HG03460 (cell line): Measurements from ENCODE around the gene GCNT1.
"Not testable (repeated sequence)": the region's sequence is repeated elsewhere in the genome, so short reads cannot be mapped to it uniquely, and the experiment has no call there.

Source experiments
- ATAC-seq: cut with Tn5 transposase; IDR thresholded peaks from one replicate; pipeline ENCODE4 v1.9.1; 2021; ENCODE audit not compliant: unreplicated experiment

GCNT1 gene

DNA sequence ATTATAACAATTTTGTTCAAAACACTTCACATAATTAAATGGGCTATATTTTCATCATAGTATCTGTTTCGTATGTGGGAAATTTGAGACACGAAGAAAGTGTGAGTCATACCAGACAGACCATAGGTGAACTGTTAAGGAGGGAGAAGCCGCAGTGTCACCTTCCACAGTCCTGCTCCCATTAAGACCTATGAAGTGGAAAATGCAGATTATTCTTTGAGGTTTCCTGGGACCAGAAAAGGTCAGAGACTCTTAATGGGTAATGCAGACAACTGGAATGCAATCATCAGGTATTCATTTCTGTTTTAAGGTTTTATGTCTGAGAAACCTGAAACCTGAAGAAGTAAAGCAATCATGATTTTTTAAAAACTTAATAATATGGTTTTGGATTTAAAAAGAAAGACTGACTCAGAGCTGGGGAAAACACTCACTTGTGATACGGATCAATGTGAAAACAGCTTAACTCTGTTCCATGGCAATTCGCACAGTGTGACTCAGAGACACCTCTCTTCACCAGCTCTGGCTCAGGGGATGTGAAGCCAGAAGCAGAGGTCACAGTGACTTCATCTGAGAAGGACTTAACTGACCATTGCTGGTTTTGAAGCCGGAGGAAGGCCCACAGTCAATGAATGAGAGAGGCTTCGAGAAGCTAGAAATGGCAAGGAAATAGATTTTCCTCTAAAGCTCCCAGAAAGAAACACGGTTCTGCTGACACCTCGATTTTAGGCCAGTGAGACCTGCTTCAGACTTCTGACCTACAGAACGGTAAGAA lies 17.2 kb upstream of the GCNT1 start:
- ATAC-seq, result peak; percentile 52

DNA sequence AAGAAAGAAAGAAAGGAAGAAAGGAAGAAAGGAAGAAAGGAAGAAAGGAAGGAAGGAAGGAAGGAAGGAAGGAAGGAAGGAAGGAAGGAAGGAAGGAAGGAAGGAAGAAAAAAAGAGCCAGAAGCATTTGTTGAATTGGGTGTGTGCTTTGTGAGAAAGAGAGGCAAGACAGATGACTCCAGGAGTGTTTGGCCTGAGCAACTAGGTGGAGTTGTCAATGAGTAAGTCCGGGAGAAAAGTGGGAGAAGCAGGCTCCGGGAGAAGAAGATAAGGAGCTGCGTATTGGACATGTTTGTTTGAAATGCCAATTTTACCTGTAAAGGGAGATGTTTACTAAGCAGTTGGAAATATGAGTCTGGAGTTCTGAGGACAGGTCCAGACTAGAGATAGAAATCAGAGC lies 15.1 kb upstream of the GCNT1 start:
- no peak for ATAC-seq

DNA sequence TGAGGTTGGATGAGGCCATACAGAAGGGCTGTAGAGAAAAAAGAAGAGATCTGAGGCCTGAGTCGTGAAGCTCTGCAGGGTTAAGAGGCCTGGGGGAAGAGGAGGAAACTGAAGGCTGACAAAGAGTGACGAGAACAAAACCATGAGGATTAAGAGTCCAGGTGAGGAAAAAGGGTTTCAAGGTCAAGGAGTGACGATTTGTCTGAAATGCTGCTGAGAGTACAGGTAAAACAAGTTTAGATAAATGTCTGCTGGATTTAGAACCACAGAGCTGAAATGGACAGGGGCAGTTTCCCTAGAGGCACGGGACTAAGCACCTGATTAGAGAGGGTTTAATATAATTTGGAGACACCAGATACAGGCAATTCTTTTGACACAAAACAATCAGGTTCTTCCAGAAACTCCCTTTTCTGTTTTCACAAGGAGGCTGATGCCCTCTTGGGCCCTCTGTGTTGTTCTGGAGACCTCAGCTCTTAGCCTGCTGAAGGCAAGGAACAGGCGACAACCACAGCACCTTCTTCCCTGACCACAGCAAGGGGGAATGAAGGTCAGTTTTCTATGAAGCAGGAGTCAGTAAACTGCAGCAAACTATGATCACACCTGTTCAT lies 14.6 kb upstream of the GCNT1 start:
- no peak for ATAC-seq

DNA sequence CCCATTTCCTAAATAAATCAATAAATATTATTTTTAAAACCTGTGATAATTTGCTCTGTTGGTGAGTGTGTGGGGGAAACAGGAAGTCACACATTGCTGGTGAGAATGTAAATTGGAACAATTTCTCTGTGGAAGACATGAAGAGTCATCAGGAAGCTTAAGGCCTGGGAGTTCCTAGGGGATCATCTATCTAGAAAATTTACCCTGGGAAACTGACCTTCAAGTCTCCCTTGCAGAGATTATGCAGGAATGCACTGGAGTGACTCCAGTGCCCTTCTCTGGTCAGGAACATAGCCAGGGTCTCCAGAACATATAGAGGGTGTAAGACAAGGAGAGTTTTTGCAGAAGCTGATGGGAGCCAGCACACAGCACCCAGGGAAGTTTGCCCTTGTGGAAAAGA lies 13.0 kb upstream of the GCNT1 start:
- ATAC-seq, result no peak

DNA sequence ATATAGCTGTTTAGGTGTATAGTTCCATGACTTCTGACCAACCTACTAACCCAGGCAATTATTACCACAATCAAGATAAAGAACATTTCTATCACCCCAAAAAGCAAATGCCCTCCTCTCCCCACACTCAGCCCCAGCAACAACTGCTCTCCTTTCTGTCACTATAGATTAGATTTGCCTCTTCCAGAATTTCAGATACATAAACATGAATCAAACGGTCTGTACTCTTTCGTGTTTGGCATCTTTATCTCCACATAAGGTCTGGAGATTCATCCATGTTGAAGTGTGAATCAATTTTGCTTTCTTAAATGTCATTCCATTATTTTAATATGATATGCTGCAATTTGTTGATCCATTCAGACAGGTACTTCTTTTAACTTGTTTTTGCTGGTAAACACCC lies 10.5 kb upstream of the GCNT1 start:
- ATAC-seq, result no peak

DNA sequence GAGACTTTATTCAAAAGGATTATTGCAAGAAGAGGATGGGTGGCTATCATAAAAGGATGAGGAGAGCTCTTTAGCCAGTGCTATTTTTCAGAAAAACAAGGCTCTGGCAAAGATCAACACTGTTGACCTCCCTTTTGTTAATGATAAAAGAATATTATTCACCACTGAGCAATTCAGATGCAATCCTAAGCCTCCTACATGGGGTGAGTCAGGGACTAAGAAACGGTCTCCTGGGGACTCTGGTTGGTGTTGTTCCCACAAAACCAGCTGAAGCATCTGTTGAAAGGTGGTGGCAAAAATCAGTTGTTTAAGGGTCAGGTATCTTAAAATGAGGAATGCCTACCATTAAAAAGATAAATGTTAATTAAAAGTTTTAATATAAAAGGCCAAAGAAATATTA lies 7.7 kb upstream of the GCNT1 start:
- ATAC-seq, result no peak

DNA sequence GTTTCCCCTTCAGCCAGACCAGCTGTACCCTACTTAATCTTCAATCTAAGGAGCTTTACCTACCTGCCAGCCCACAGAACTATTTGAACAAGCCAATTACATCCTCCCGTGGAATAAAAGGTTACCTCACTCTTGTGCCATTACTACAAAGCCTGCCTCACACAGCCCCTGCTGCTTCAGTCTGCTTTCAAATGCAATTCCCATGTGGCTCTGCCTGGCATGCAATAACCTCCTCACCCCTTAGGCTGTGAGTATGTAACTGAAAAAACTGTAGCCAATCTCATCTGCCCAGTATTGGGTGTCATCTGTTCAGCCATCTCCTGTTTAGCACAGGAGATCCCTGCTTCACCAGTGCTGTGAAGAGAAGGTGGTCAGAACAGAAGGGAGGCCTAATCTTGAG lies 6.1 kb upstream of the GCNT1 start:
- no peak for ATAC-seq

DNA sequence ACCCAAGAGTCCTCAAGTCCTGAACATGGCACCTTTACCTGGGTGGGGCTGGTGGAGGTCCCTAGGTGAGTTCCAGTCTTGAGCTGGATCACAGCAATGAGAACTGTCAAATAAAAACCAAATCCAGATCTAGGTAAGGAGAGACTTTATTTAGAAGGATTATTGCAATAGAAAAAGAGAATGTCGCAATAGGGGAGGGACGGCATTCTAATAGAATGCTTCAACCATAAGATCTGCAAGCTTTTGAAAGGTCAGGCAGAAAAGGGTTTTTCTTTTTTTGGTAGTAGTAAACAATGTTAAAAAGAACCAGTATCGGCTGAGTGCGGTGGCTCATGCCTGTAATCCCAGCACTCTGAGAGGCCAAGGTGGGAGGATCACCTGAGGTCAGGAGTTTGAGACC lies 5.2 kb upstream of the GCNT1 start:
- ATAC-seq, result no peak

DNA sequence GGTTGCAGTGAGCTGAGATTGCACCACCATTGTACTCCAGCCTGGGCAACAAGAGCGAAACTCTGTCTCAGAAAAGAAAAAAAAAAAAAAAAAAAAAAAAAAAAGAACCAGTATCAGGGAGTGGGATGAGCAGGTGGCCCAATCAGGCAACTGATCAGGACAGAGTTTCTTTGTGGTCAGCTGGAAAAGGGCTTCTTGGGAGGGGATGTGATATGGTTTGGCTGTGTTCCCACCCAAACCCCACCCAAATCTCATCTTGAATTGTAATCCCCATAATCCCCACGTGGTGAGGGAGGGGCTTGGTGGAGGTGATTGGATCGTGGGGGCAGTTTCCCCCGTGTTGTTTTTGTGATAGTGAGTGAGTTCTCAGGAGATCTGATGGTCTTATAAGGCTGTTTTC lies 4.7 kb upstream of the GCNT1 start:
- no peak for ATAC-seq

DNA sequence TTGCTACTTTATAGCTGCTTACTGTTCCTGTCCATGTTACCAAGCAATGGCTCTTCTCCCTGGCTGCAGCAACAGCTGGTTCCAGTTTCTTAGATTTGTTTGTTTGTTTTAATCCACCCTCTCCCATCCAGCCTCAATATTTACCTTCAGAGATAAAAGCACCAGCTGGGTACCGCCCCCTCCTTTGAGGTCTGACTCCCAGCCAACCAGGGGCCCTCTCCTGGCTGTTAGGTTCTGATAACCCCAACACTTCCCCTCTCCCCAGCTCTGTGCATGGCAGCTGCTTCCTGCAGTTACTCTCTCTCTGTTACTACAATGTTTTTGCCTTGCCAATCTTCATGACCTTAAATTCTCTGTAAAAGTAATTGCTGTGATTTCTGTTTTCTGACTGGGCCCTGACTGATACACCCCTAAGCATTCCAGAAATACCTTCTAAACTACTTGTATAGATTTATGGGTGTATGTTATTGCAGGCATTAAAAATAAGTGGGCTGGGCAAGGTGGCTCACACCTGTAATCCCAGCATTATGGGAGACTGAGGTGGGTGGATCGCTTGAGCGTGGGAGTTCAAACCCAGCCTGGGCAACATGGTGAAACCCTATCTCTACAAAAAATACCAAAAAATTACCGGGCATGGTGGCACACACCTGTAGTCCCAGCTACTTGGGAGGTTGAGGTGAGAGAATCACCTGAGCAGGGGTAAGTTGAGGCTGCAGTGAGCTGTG lies 2.6 kb upstream of the GCNT1 start:
- peak; percentile 35 for ATAC-seq

DNA sequence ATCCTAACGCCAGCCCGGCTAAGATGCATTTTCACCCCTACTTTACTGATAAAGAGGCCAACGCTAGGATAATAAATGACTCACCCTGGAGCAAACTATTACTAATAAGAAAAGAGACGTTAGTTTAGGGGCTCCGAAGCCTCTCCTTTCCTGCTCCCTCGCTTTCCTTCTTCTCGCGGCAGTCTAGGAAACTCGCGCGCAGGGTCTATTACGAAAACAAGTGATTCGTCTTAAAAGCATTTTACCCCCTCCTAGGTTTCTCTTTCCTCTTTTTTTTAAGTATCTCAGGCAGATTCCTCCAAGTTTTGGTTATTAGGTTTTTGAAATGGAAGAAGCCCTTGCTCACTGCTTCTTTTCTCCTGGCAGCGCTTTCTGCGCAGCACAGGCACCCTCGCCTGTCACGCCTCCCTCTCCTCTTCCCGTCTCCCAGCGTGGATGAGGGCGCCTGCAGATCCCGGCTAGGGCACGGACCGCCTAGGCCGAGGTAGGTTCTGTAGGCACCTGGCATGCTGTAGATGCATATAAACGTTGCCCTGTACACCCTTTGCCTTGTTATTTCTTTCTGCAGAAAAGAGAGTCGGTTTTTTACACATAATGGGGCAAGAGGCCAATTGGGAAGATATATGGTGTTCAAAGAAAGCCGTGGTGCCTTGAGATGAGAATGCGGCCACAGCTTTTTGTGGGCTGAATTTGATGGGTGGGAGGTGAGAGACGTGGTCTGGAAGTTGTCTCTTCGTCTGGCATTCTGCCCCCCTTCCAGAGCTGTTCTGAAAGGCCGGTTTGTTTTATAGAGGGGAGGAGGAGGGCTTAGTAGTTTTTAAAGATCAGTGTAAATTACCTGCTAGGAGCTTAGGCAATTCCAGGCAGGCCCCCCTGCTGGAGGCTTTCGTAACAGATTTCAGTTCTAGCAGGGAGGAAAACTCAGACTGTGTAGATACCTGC lies 983 bp downstream of the GCNT1 start:
- ATAC-seq, result no peak

DNA sequence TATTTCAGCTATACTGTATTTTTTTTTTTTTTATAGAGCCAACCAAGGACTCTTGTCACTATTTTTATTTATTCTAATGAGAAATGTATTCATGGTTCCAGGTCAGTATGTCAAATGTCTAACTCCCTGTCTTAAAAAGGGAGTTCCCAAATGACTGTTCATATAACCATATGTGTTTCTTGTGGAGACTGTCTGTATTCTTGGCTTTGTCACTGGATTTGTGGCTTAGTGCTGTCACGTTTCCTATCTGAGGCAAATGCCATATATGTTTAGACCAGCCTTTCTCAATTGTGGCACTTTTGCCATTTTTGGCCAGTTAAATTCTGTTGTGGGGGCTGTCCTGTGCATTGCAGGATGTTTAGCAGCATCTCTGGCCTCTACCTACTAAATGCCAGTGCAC lies 3.1 kb downstream of the GCNT1 start:
- ATAC-seq, result no peak

DNA sequence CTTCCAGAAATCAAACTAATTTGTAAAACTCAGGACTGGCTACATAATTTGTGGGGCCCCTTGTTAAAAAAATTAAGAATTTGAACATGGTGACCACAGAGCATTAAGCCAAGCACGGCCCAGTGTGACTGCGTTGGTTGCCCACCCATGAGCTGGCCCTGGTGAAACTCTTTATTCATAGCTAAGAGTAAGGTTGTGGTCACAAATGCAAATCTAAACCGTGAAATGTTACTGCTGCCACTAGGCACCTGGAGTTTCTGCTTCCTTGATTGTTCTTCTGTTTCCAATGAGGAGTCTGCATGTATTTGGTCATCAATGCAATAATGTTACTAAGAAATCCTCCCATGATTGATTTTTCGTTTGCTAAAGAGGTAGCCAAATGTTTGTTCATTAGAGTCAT lies 4.2 kb downstream of the GCNT1 start:
- peak; percentile 51 for ATAC-seq

DNA sequence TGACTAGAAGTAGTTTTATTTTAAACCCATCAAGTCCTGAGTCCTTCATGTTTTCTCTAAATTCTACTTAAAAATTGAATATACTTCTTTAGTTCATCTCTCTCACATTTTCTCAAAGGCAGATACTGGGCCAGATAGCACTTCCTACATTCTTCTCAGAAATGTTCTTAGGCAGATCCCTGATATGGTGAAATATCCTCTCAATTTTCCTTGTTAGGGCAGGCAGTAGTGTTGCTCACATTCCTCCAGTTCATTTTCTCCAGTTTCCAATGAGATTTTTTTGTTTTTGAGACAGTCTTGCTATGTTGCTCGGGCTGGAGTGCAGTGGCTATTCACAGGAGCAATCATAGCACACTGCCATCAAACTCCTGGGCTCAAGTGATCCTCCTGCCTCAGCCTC lies 5.7 kb downstream of the GCNT1 start:
- ATAC-seq, result no peak

DNA sequence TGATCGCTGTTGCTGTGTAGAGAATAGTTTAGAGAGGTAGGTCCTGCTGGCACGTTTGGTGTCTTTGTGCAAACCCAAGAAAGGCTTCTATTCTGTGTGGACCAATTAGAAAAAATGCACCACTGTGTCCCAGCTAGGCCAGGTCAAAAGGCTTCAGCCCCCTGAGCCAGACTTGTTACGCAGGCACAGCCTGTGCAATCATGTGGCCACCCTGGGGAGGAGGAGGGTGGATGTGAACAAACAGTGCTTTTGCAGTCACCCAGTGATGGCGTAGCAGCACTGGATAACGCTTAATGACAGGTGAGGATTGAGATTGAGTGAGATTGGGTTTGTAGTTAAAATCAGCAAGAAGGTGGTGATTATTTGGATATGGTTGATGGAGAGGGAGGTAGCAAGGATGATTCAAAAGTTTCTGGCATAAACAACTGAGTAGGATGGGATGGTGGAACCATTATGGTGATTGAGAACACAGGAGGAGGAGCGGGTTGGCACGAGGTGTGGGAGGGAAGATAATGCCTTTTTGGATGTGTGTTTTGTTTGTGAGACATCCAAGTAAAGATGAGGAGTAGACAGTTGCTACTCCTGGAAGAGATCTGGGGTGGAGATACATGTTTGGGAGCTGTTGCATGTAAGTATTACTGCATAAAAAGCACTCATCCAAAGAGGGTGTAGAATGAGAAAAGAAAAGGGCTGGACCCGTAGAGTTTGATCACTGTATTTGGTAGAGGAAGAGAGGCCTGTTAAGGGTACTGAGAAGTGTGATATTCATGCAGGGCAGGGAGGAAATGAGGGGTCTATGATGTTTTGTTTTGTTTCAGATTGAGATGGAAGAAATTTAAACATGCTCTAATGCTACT lies 6.7 kb downstream of the GCNT1 start:
- ATAC-seq, result no peak

DNA sequence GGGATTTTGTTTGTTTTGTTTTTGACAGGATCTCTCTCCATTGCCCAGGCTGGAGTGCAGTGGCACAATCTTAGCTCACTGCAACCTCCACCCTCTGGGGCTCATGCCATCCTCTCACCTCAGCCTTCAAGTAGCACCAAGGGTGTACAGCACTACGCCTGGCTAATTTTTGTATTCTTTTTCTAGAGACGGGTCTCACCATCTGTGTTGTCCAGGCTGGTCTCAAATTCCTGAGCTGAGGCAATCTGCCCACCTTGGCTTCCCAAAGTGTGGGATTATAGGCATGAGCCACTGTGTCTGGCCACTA lies 7.3 kb downstream of the GCNT1 start:
- ATAC-seq, result no peak

DNA sequence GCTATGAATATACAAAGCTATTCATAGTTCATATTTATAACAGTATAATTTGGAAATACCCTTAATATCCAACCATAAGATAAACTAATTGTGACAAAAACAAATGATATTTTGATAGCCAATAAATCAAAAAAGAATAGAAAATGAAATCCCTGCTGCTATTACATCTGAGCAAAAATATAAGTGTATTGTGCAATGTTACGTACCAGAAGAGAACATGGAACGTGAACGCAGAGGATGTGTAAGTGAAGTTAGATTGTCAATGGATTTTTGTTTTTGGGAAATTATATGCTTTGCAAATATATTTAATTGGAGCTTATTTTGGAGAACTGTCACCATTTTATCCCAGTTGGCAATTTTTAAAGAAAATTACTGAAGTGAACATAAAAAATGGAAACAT lies 15.4 kb downstream of the GCNT1 start:
- ATAC-seq, result no peak

DNA sequence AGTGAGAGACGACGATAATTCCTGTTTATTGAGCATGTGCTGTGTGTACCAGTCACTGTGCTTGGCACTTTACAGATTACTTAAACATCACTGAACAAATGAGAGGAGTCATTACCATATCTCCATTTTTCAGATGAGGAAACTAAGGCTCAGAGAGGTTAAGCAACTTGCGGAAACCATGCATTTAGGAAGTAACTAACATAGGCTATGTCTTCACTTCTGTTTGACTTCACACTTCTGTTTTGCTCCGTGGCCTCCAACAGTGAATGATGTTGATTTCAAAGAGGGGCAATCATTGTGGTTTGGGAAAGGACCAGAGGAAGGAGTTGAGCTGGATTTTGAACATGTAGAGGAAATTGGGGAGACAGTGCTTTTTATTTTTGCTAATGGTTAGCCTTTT lies 16.7 kb downstream of the GCNT1 start:
- ATAC-seq, result no peak

DNA sequence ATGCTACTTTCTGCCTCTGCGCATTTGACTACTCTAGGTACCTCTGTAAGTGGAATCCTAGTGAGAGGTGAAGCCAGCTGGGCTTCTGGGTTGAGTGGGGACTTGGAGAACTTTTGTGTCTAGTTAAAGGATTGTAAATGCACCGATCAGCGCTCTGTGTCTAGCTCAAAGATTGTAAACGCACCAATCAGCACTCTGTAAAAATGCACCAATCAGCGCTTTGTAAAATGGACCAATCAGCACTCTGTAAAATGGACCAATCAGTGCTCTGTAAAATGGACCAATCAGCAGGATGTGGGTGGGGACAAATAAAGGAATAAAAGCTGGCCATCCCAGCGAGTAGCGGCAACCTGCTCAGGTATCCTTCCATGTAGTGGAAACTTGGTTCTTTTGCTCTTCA lies 18.8 kb downstream of the GCNT1 start:
- not testable (repeated sequence) for ATAC-seq

DNA sequence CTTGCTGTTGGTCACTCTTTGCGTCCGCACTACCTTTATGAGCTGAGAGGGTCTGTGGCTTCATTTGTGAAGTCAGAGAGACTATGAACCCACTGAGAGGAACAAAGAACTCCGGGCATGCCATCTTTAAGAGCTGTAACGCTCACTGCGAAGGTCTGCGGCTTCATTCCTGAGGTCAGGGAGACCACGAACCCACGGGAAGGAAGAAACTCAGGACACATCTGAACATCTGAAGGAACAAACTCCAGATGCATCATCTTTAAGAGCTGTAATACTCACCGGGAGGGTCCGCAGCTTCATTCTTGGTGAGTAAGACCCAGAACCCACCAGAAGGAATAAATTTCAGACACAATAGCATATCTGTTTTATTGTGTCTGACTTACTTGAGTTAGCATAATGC lies 19.2 kb downstream of the GCNT1 start:
- ATAC-seq, result no peak
